B cell (primary cell): ENCODE results near the gene PCDH9. TPM values are rescaled to one million over a fixed set of nuclear protein-coding genes. Genes with fewer than 3 reads are reported as not detected.

ENCODE experiments used
- ATAC-seq: fragments of 200-7000 bp; cut with Tn5 transposase; one replicate; pipeline ENCODE4 v1.10.0; 2021; ENCODE audit warnings: low read depth, mild to moderate bottlenecking, moderate number of reproducible peaks, moderate library complexity
- CTCF ChIA-PET: fragments of 350-600 bp; sonication (Branson Sonifier 250); formaldehyde crosslinking; loops from one replicate; lab custom pipeline; 2021; ENCODE audit warnings: antibody characterized with exemption, inconsistent platforms; lab: Charles Lee
- POLR2A ChIA-PET: fragments of 350-600 bp; sonication (Branson Sonifier 250); formaldehyde crosslinking; loops from one replicate; lab custom pipeline; 2021; ENCODE audit warnings: antibody characterized with exemption; lab: Charles Lee
- DNase-seq: peaks from one replicate; pipeline ENCODE4 v3.0.0; 2013
- H2AFZ ChIP-seq: 2 replicates; pipeline ENCODE4 v1.6.1; 2012; ENCODE audit warnings: mild to moderate bottlenecking, low read depth, low read length; ENCODE audit not compliant: insufficient read depth, poor library complexity, severe bottlenecking
- H3K27ac ChIP-seq, 2 donors: 1 replicate in 1 of 2; 2 replicates in 1 of 2; pipeline ENCODE4 v1.5.1; 2012 to 2013; ENCODE audit warnings: low read length in 2 of 2, mild to moderate bottlenecking in 2 of 2, moderate library complexity in 1 of 2
- H3K27me3 ChIP-seq, 4 experiments: fragments of 200-600 bp in 1 of 4; sonication (generic) in 1 of 4; replicated peaks in 1 of 4; 1 replicate in 2 of 4; 2 replicates in 2 of 4; pipeline versions ENCODE4 v1.6.1 to v1.7.0; 2013 to 2016; ENCODE audit warnings: low read length in 3 of 4, mild to moderate bottlenecking in 2 of 4, mixed read lengths in 1 of 4, moderate library complexity in 1 of 4; ENCODE audit not compliant: insufficient read depth in 4 of 4, control insufficient read depth in 3 of 4; ENCODE audit errors: control extremely low read depth in 1 of 4
- H3K36me3 ChIP-seq, 2 experiments: replicated peaks in 1 of 2; 1 replicate in 1 of 2; 2 replicates in 1 of 2; pipeline versions ENCODE4 v1.6.1 to v1.7.1; 2013; ENCODE audit warnings: low read length in 1 of 2; ENCODE audit not compliant: insufficient read depth in 2 of 2, control insufficient read depth in 1 of 2; ENCODE audit errors: control extremely low read depth in 1 of 2, extremely low read depth in 1 of 2
- H3K4me1 ChIP-seq, 2 donors: fragments of 200-600 bp in 1 of 2; sonication (generic) in 1 of 2; 1 replicate in 1 of 2; 2 replicates in 1 of 2; pipeline versions ENCODE4 v1.5.1 to v1.6.1; 2013 to 2017; ENCODE audit warnings: low read length in 2 of 2; ENCODE audit not compliant: control insufficient read depth in 2 of 2, insufficient read depth in 2 of 2
- H3K4me2 ChIP-seq: replicated peaks from 2 replicates; pipeline ENCODE3; 2012; ENCODE audit warnings: mild to moderate bottlenecking, low read depth, low read length; ENCODE audit not compliant: poor library complexity, severe bottlenecking
- H3K4me3 ChIP-seq, 5 experiments: fragments of 200-600 bp in 1 of 5; sonication (generic) in 1 of 5; 1 replicate in 3 of 5; 2 replicates in 2 of 5; pipeline versions ENCODE4 v1.5.1 to v1.7.0; 2011 to 2016; ENCODE audit warnings: low read length in 4 of 5, mild to moderate bottlenecking in 4 of 5, low read depth in 2 of 5, control low read depth in 1 of 5, moderate library complexity in 1 of 5; ENCODE audit not compliant: insufficient read depth in 1 of 5; ENCODE audit errors: control extremely low read depth in 1 of 5, extremely low read depth in 1 of 5
- H3K79me2 ChIP-seq: fragments of 200-600 bp; sonication (generic); one replicate; pipeline ENCODE4 v1.6.0; 2016; ENCODE audit warnings: low read length; ENCODE audit not compliant: control insufficient read depth, insufficient read depth
- H3K9ac ChIP-seq: fragments of 200-600 bp; sonication (generic); 2 replicates; pipeline ENCODE4 v1.6.1; 2017; ENCODE audit warnings: mild to moderate bottlenecking, low read length, moderate library complexity
- H3K9me3 ChIP-seq, 3 donors: one replicate each; pipeline versions ENCODE4 v1.6.1 to v1.7.1; 2013; ENCODE audit warnings: low read length in 2 of 3; ENCODE audit not compliant: control insufficient read depth in 2 of 3, insufficient read depth in 1 of 3; ENCODE audit errors: control extremely low read depth in 1 of 3
- H4K20me1 ChIP-seq: 2 replicates; pipeline ENCODE4 v1.6.0; 2012; ENCODE audit warnings: mild to moderate bottlenecking, low read length; ENCODE audit not compliant: insufficient read depth, control insufficient read depth, poor library complexity, severe bottlenecking
- H3K27ac Mint-ChIP-seq: one replicate; pipeline ENCODE4 v1.8.0; 2021; ENCODE audit warnings: mixed read lengths
- H3K27me3 Mint-ChIP-seq: one replicate; pipeline ENCODE4 v1.8.0; 2021; ENCODE audit warnings: mixed read lengths
- H3K4me1 Mint-ChIP-seq: one replicate; pipeline ENCODE4 v1.8.0; 2021; ENCODE audit warnings: mixed read lengths
- H3K4me3 Mint-ChIP-seq: one replicate; pipeline ENCODE4 v1.8.0; 2021; ENCODE audit warnings: mixed read lengths
- H3K9me3 Mint-ChIP-seq: one replicate; pipeline ENCODE4 v1.8.0; 2022; ENCODE audit warnings: mixed read lengths; ENCODE audit not compliant: insufficient read depth
- CTCF ChIP-seq: fragments of 200-600 bp; IDR thresholded peaks from one replicate; pipeline ENCODE4 v1.8.0; 2022; ENCODE audit warnings: antibody characterized with exemption, mild to moderate bottlenecking
- EZH2 ChIP-seq: IDR thresholded peaks from 2 replicates; pipeline ENCODE4 v1.6.1; 2012; ENCODE audit warnings: borderline replicate concordance, low read depth, mild to moderate bottlenecking, moderate library complexity, low read length; ENCODE audit not compliant: insufficient read depth, poor library complexity, severe bottlenecking
- WGBS: methylation state at CpG from one replicate; pipeline ENCODE4 v1.1.5; 2013; ENCODE audit warnings: missing lambda C conversion rate; ENCODE audit not compliant: insufficient coverage; 5-methylcytosine and 5-hydroxymethylcytosine counted together
- intact Hi-C: fragments of 100-400 bp; cut with micrococcal nuclease; formaldehyde crosslinking; loops from one replicate; pipeline ENCODE4 v1.10.0; 2022
- polyA plus RNA-seq: library from polyadenylated mRNA; depleted of rRNA; stranded (reverse); fragments of >200 nt; gene quantifications from 2 replicates; pipeline ENCODE4 v1.2.3, GENCODE V29; 2012
- total RNA-seq, 2 donors: library from RNA; stranded (reverse); fragments of 120-200 nt in 1 of 2; gene quantifications; 1 replicate in 1 of 2; 2 replicates in 1 of 2; pipeline versions ENCODE4 v1.2.3 to v1.2.4, GENCODE V29; 2013 to 2022

Gene PCDH9
- total and polyA plus RNA-seq, 2 donors (not counting 1 experiment from before 2014, with no cell fraction given), result 13.1 to 21.8 TPM

- Histone ChIP-seq H3K36me3 (peaks cover 0 to 1% of the 10 kb centered on the region in 2 experiments), H3K4me1 (no peaks in the 10 kb centered on the region), H3K9me3 (peaks cover 0 to 1% (median 0%) of the 10 kb centered on the region in 3 donors), H4K20me1 (no peaks in the 10 kb centered on the region), H3K4me2 (no peak overlapping the region), H3K4me3 (no peak overlapping the region), H3K9ac (no peak overlapping the region), H3K79me2 (no peaks in the 10 kb centered on the region), H3K27ac (no peak overlapping the region), H3K27me3 (no peaks in the 10 kb centered on the region), H2AFZ (no peak overlapping the region)
- Mint-ChIP-seq H3K27me3 (no peaks in the 10 kb centered on the region), H3K27ac (no peak overlapping the region), H3K4me1 (no peaks in the 10 kb centered on the region), H3K9me3 (no peaks in the 10 kb centered on the region), H3K4me3 (no peak overlapping the region)
- no CpG with 5 or more reads among the region's 1 CpG for WGBS
- ATAC-seq (no peak), DNase-seq (no peak)
- POLR2A ChIA-PET, result no interaction called here
- intact Hi-C loops, result no loop called here
- no peak for TF ChIP-seq EZH2
- TF ChIP-seq CTCF, result no peak
- CTCF ChIA-PET, result no interaction called here
Measured at GRCh38 chr13:67183151-67183550, 47.0 kb downstream of the PCDH9 start.

- H3K79me2 ChIP-seq, result no peaks in the 10 kb centered on the region
- no peaks in the 10 kb centered on the region for H3K27me3 Mint-ChIP-seq
- no peak overlapping the region for H3K4me2 ChIP-seq
- DNase-seq (no peak), ATAC-seq (no peak)
- no peak overlapping the region for H3K9ac ChIP-seq
- H3K27ac Mint-ChIP-seq, result no peak overlapping the region
- H3K4me1 Mint-ChIP-seq, result no peaks in the 10 kb centered on the region
- H3K9me3 Mint-ChIP-seq, result no peaks in the 10 kb centered on the region
- no peaks in the 10 kb centered on the region for H3K4me1 ChIP-seq
- no peaks in the 10 kb centered on the region for H3K27me3 ChIP-seq
- no peaks in the 10 kb centered on the region for H3K9me3 ChIP-seq
- no CpG with 5 or more reads among the region's 2 CpGs for WGBS
- H3K36me3 ChIP-seq, result no peaks in the 10 kb centered on the region
- ChIA-PET POLR2A (no interaction called here), CTCF (no interaction called here)
- no peak overlapping the region for H3K27ac ChIP-seq
- intact Hi-C loops, result no loop called here
- no peak overlapping the region for H3K4me3 ChIP-seq
- no peak overlapping the region for H3K4me3 Mint-ChIP-seq
- no peaks in the 10 kb centered on the region for H4K20me1 ChIP-seq
- H2AFZ ChIP-seq, result no peak overlapping the region
- TF ChIP-seq CTCF (no peak), EZH2 (no peak)
Measured at GRCh38 chr13:67175836-67176459, 54.2 kb downstream of the PCDH9 start.
